ENCODE results near the gene OAS3. TPM values are rescaled to one million over a fixed set of nuclear protein-coding genes. Genes with fewer than 3 reads are reported as not detected.

OAS3 gene
- total and polyA plus RNA-seq, 9 of the 15 experiments (the other 6 are each of a cell fraction or from before 2014, with no cell fraction given), result 0.21 to 2.0 (median 0.83) TPM

DNA sequence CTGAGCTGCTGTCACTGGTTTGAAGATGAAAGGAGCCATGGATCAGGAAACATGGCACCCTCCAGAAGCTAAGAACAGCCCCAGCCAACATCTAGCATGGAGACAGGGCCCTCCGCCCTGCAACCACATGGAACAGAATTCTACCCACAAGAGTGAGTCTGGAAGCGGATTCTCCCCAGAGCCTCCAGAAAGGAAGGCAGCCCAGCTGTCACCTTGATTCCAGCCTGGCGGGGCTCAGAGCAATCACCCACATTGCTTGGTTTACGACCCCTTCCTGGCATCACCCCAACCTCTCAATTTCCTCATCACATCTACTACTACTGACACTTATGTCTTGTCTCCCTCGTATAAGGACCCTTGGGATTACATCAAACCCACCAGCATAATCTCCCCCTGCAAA, 78.5 kb downstream of the OAS3 start:
- Histone ChIP-seq H3K4me3 (no peak overlapping the region), H3K36me3 (ENCODE audit: control insufficient read depth, insufficient read depth, low read length) (no peaks in the 10 kb centered on the region), H3K4me2 (ENCODE audit: insufficient read depth, low read length) (no peak overlapping the region), H3K79me2 (ENCODE audit: control insufficient read depth, insufficient read depth, low read length) (no peaks in the 10 kb centered on the region), H2AFZ (ENCODE audit: low read depth, low read length) (no peak overlapping the region), H3K27me3 (ENCODE audit: control insufficient read depth in 2 of 2, insufficient read depth in 2 of 2, low read length in 2 of 2) (peaks cover 3 to 35% of the 10 kb centered on the region in 2 experiments; a peak in 3 of 5 replicates), H3K9me3 (replicated peaks; ENCODE audit: control insufficient read depth, insufficient read depth, low read depth, low read length) (no peaks in the 10 kb centered on the region), H3K9me1 (ENCODE audit: control insufficient read depth, insufficient read depth, low read length) (no peaks in the 10 kb centered on the region), H3K9ac (ENCODE audit: insufficient read depth in 1 of 2, low read depth in 2 of 2, low read length in 2 of 2) (no peak overlapping the region), H3K4me1 (replicated peaks in 1 of 2; ENCODE audit: control insufficient read depth in 2 of 2, insufficient read depth in 2 of 2, low read length in 2 of 2) (no peaks in the 10 kb centered on the region), H3K27ac (ENCODE audit: extremely low read depth, low read depth, low read length) (no peak overlapping the region), H4K20me1 (replicated peaks; ENCODE audit: control insufficient read depth, insufficient read depth, low read length) (no peaks in the 10 kb centered on the region; the same call in 1 of the 2 replicates)
- intact Hi-C loops (cut with micrococcal nuclease) (no loop called here), in situ Hi-C loops (cut with MboI) (no loop called here)
- FAIRE-seq (no peak), ATAC-seq (no peak), DNase-seq (ENCODE audit: extremely low read depth in 1 of 4, low spot score in 3 of 4) (no peak)
- CTCF ChIA-PET (ENCODE audit: low intra/inter-chr PET ratio), result no interaction called here
- WGBS (ENCODE audit: insufficient coverage, low coverage, missing lambda C conversion rate), result 2% methylated on average over 5 of the region's 5 CpGs
- TF ChIP-seq, protein P1, sequence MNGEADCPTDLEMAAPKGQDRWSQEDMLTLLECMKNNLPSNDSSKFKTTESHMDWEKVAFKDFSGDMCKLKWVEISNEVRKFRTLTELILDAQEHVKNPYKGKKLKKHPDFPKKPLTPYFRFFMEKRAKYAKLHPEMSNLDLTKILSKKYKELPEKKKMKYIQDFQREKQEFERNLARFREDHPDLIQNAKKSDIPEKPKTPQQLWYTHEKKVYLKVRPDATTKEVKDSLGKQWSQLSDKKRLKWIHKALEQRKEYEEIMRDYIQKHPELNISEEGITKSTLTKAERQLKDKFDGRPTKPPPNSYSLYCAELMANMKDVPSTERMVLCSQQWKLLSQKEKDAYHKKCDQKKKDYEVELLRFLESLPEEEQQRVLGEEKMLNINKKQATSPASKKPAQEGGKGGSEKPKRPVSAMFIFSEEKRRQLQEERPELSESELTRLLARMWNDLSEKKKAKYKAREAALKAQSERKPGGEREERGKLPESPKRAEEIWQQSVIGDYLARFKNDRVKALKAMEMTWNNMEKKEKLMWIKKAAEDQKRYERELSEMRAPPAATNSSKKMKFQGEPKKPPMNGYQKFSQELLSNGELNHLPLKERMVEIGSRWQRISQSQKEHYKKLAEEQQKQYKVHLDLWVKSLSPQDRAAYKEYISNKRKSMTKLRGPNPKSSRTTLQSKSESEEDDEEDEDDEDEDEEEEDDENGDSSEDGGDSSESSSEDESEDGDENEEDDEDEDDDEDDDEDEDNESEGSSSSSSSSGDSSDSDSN (IDR thresholded peaks at IDR 0.05; ENCODE audit: borderline replicate concordance in 1 of 2, low read depth in 2 of 2, low read length in 2 of 2), result no peak
- TF ChIP-seq BACH1 (tag; IDR thresholded peaks at IDR 0.05), result no peak
- TF ChIP-seq CREM (IDR thresholded peaks at IDR 0.05; ENCODE audit: low read depth), result no peak
- no peak for TF ChIP-seq LCOR (CRISPR knock-in tag; IDR thresholded peaks at IDR 0.05)
- no peak for TF ChIP-seq ZNF778 (CRISPR knock-in tag; IDR thresholded peaks at IDR 0.05)
- no peak for TF ChIP-seq NFATC3 (IDR thresholded peaks at IDR 0.05)
- TF ChIP-seq, protein P2, sequence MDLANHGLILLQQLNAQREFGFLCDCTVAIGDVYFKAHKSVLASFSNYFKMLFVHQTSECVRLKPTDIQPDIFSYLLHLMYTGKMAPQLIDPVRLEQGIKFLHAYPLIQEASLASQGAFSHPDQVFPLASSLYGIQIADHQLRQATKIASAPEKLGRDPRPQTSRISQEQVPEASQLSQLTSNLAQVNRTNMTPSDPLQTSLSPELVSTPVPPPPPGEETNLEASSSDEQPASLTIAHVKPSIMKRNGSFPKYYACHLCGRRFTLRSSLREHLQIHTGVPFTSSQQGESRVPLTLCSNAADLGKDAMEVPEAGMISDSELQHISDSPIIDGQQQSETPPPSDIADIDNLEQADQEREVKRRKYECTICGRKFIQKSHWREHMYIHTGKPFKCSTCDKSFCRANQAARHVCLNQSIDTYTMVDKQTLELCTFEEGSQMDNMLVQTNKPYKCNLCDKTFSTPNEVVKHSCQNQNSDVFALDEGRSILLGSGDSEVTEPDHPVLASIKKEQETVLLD (IDR thresholded peaks at IDR 0.05), result no peak
- no peak for TF ChIP-seq MIER1 (IDR thresholded peaks at IDR 0.05; ENCODE audit: low read depth)
- TF ChIP-seq, protein P3, sequence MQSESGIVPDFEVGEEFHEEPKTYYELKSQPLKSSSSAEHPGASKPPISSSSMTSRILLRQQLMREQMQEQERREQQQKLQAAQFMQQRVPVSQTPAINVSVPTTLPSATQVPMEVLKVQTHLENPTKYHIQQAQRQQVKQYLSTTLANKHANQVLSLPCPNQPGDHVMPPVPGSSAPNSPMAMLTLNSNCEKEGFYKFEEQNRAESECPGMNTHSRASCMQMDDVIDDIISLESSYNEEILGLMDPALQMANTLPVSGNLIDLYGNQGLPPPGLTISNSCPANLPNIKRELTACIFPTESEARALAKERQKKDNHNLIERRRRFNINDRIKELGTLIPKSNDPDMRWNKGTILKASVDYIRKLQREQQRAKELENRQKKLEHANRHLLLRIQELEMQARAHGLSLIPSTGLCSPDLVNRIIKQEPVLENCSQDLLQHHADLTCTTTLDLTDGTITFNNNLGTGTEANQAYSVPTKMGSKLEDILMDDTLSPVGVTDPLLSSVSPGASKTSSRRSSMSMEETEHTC (IDR thresholded peaks at IDR 0.05), result no peak
- POLR2A ChIA-PET, result no interaction called here
- BruUV-seq (replicated peaks), result no TSS peak
